ENCODE data around the gene WNT3A.
"Not testable (repeated sequence)": the region's sequence is repeated elsewhere in the genome, so short reads cannot be mapped to it uniquely, and the experiment has no call there.

The WNT3A gene

GRCh38 chr1:228006786-228007048 lies at the start of gene WNT3A:
WNT3A (plus strand) TSS chr1:228006998; CDS start chr1:228007129, 131 bp downstream.
- ChIA-PET POLR2A (no interaction called here), CTCF (interaction anchor here (1.5 kb wide), 1 partner anchor 10 kb away, joined by 3 read pairs; no protein-coding TSS in a partner anchor)
- no peak within 1 kb of the TSS for H3K4me3 ChIP-seq (ENCODE audit: low read depth, low read length)
- no peak for TF ChIP-seq CTCF (IDR thresholded peaks at IDR 0.05; ENCODE audit: insufficient read depth, low read length, missing control alignments)
- DNase-seq (ENCODE audit: low read depth, low spot score) = no peak

GRCh38 chr1:227958617-227959324 lies 48.0 kb upstream of the WNT3A start:
- CTCF ChIA-PET = interaction anchor here (2.2 kb wide), 1 partner anchor 228 kb away, joined by 4 read pairs; no protein-coding TSS in a partner anchor
- POLR2A ChIA-PET = no interaction called here
- no peak for DNase-seq (ENCODE audit: low read depth, low spot score)
- H3K4me3 ChIP-seq (ENCODE audit: low read depth, low read length) = no peak overlapping the region
- TF ChIP-seq CTCF (IDR thresholded peaks at IDR 0.05; ENCODE audit: insufficient read depth, low read length, missing control alignments) = no peak

- TF ChIP-seq CTCF (IDR thresholded peaks at IDR 0.05; ENCODE audit: insufficient read depth, low read length, missing control alignments) = no peak
- POLR2A ChIA-PET = no interaction called here
Observed at GRCh38 chr1:227959325-227959860, 47.4 kb upstream of the WNT3A start.

GRCh38 chr1:227961651-227962466 lies 44.9 kb upstream of the WNT3A start:
- DNase-seq (ENCODE audit: low read depth, low spot score) = no peak
- no peak overlapping the region for H3K4me3 ChIP-seq (ENCODE audit: low read depth, low read length)
- ChIA-PET CTCF (interaction anchor here (1.2 to 1.7 kb wide), 2 partner anchors 10 to 481 kb away, joined by 4 to 5 read pairs; no protein-coding TSS in a partner anchor), POLR2A (no interaction called here)
- no peak for TF ChIP-seq CTCF (IDR thresholded peaks at IDR 0.05; ENCODE audit: insufficient read depth, low read length, missing control alignments)

More at GRCh38 chr1:227959325-227959860, 47.4 kb upstream of the WNT3A start:
- no peak for DNase-seq (ENCODE audit: low read depth, low spot score)
- CTCF ChIA-PET = interaction anchor here (1.0 kb wide), 1 partner anchor 197 kb away, joined by 3 read pairs; no protein-coding TSS in a partner anchor
- H3K4me3 ChIP-seq (ENCODE audit: low read depth, low read length) = no peak overlapping the region

- CTCF ChIA-PET; H3K4me3 ChIP-seq (ENCODE audit: low read depth, low read length); POLR2A ChIA-PET; DNase-seq (ENCODE audit: low read depth, low spot score): not testable (repeated sequence)
Observed at GRCh38 chr1:227966733-227967132, 40.1 kb upstream of the WNT3A start.

GRCh38 chr1:227967815-227968214 lies 39.0 kb upstream of the WNT3A start:
- CTCF ChIA-PET; DNase-seq (ENCODE audit: low read depth, low spot score); POLR2A ChIA-PET; H3K4me3 ChIP-seq (ENCODE audit: low read depth, low read length): not testable (repeated sequence)

- CTCF ChIA-PET; H3K4me3 ChIP-seq (ENCODE audit: low read depth, low read length); DNase-seq (ENCODE audit: low read depth, low spot score); POLR2A ChIA-PET: not testable (repeated sequence)
Observed at GRCh38 chr1:227970076-227970995, 36.5 kb upstream of the WNT3A start.

GRCh38 chr1:227971216-227971615 lies 35.6 kb upstream of the WNT3A start:
- H3K4me3 ChIP-seq (ENCODE audit: low read depth, low read length); CTCF ChIA-PET; POLR2A ChIA-PET; DNase-seq (ENCODE audit: low read depth, low spot score): not testable (repeated sequence)

- POLR2A ChIA-PET; CTCF ChIA-PET; DNase-seq (ENCODE audit: low read depth, low spot score): not testable (repeated sequence)
Observed at GRCh38 chr1:227971643-227972282, 35.0 kb upstream of the WNT3A start.

GRCh38 chr1:227972283-227972679 lies 34.5 kb upstream of the WNT3A start:
- CTCF ChIA-PET; H3K4me3 ChIP-seq (ENCODE audit: low read depth, low read length); DNase-seq (ENCODE audit: low read depth, low spot score); POLR2A ChIA-PET: not testable (repeated sequence)

More at GRCh38 chr1:227971643-227972282, 35.0 kb upstream of the WNT3A start:
- H3K4me3 ChIP-seq (ENCODE audit: low read depth, low read length) = not testable (repeated sequence)

Measured in AG04449 (cell line).